ENCODE measurements around the gene NXN. TPM values are rescaled to one million over a fixed set of nuclear protein-coding genes. Genes with fewer than 3 reads are reported as not detected.

Gene NXN
- total RNA-seq, 5 donors from 2014 or later (not counting 1 experiment from before 2014, with no cell fraction given): 0.56 to 1.3 (median 0.96) TPM

DNA sequence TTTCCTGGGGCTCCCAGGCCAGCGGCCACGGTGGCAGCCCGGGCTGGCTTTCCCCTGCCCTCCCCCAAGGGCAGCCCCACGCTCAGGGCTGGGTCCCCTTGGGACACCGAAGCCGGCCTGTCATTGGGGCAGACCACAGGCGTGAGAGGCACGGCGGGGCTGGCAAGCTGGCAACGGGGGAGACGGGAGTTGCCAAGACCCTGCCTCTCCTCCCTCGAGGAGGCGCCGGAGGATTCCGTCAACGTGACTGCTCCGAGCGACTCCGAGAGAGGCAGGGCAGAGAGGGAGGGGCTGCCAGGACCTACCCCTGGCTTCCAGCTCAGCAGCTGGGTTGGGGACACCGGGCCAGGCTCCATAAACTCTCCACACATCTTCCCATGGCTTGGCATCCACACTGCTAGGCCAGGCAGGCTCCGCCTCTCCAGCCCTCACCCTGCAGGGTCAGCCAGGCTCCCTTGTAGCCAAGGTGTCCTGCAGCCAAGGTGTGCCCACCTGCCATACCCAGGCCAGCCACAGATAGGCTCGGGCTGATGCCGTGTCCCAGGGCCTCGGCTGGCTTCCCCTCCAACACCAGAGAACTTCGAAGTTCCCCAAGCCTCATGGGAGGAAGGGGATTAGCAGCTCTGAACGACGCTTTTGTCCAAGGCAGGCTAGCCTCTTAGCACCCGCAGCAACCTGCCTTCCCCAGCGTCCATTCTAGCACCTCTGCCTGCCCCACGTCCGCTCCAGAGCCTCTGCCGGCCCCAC, 42.9 kb upstream of the NXN start:
- POLR2A ChIA-PET: no interaction called here
- H3K4me3 Mint-ChIP-seq: no peak overlapping the region
- no peaks in the 10 kb centered on the region for H3K27me3 ChIP-seq (replicated peaks in 1 of 2; ENCODE audit: control insufficient read depth in 2 of 2, extremely low read depth in 1 of 2, insufficient read depth in 2 of 2, low read length in 1 of 2)
- CTCF ChIA-PET: no interaction called here
- H3K27ac Mint-ChIP-seq: no peak overlapping the region
- DNase-seq: no peak
- H3K4me1 ChIP-seq (ENCODE audit: control insufficient read depth in 1 of 2, extremely low read depth in 1 of 2, insufficient read depth in 2 of 2, low read length in 2 of 2): no peaks in the 10 kb centered on the region
- no peaks in the 10 kb centered on the region for H3K9me3 Mint-ChIP-seq
- H3K27ac ChIP-seq (ENCODE audit: low read length): no peak overlapping the region
- WGBS (ENCODE audit: insufficient coverage): 91% methylated on average over 30 of the region's 32 CpGs
- H3K36me3 ChIP-seq (ENCODE audit: control insufficient read depth in 2 of 2, extremely low read depth in 1 of 2, insufficient read depth in 1 of 2, low read length in 1 of 2): peaks cover 5 to 8% of the 10 kb centered on the region in 2 donors
- peaks cover 12% of the 10 kb centered on the region for H3K36me3 Mint-ChIP-seq
- H3K9me3 ChIP-seq: no peaks in the 10 kb centered on the region
- no peaks in the 10 kb centered on the region for H3K27me3 Mint-ChIP-seq
- no peak for ATAC-seq (replicated peaks in 1 of 4)
- peaks cover 0 to 2% (median 0%) of the 10 kb centered on the region in 3 donors for H3K4me1 Mint-ChIP-seq
- H3K4me3 ChIP-seq (ENCODE audit: control insufficient read depth in 1 of 2, extremely low read depth in 1 of 2, low read length in 1 of 2): no peak overlapping the region

DNA sequence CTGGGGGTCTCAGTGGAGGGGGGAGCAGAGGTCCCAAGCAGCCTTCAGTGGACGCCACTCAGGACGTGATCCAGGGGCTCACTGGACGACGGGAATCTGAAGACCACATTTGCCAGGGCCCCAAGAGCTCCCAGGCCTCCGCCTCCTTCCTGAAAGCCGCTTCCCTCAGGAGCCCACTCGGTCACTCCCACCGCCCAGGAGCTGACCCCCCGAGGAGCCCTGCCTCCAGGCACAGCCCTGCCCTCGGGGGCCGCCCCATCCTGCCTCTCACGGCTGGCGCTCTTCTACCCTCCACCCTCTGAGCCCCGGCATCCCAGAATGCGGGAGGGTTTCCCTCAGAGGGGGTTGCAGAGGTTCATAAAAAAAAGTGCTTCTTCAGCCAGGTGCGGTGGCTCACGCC, 41.6 kb upstream of the NXN start:
- Mint-ChIP-seq H3K4me1 (peaks cover 0 to 2% (median 0%) of the 10 kb centered on the region in 3 donors), H3K27me3 (no peaks in the 10 kb centered on the region)
- no peak for ATAC-seq (replicated peaks in 1 of 4)

DNA sequence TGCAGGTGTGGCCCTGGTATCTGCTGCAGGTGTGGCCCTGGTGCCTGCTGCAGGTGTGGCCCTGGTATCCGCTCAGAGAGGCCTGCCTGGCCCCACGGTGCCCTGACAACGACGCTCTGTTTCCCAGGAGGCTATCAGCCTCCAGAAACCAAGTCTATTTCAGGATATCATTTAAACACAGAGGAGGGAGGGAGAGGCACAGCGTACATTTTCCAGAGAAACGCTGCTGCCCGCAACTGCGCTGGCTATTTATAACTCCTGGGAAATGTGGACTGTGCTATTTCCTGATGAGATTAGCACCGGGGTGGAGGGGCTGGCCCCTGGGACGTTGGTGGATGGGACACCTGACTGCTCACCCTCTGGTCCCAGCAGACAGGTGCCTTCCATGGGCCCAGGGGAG, 39.9 kb upstream of the NXN start:
- Histone ChIP-seq H3K27ac (ENCODE audit: low read length) (no peak overlapping the region), H3K4me3 (ENCODE audit: control insufficient read depth in 1 of 2, extremely low read depth in 1 of 2, low read length in 1 of 2) (no peak overlapping the region), H3K27me3 (replicated peaks in 1 of 2; ENCODE audit: control insufficient read depth in 2 of 2, extremely low read depth in 1 of 2, insufficient read depth in 2 of 2, low read length in 1 of 2) (no peaks in the 10 kb centered on the region), H3K36me3 (ENCODE audit: control insufficient read depth in 2 of 2, extremely low read depth in 1 of 2, insufficient read depth in 1 of 2, low read length in 1 of 2) (peaks cover 5% of the 10 kb centered on the region in 2 donors), H3K4me1 (ENCODE audit: control insufficient read depth in 1 of 2, extremely low read depth in 1 of 2, insufficient read depth in 2 of 2, low read length in 2 of 2) (no peaks in the 10 kb centered on the region), H3K9me3 (no peaks in the 10 kb centered on the region)
- no peak for ATAC-seq (replicated peaks in 1 of 4)
- H3K9me3 Mint-ChIP-seq: no peaks in the 10 kb centered on the region
- no peaks in the 10 kb centered on the region for H3K27me3 Mint-ChIP-seq
- no peak for DNase-seq
- peaks cover 7% of the 10 kb centered on the region for H3K36me3 Mint-ChIP-seq
- ChIA-PET POLR2A (no interaction called here), CTCF (no interaction called here)
- peaks cover 0 to 2% (median 0%) of the 10 kb centered on the region in 3 donors for H3K4me1 Mint-ChIP-seq
- H3K4me3 Mint-ChIP-seq: no peak overlapping the region
- no peak overlapping the region for H3K27ac Mint-ChIP-seq
- WGBS (ENCODE audit: insufficient coverage): 60% methylated on average over 3 of the region's 10 CpGs

More for the DNA sequence above, 41.6 kb upstream of the NXN start:
- Mint-ChIP-seq H3K36me3 (peaks cover 12% of the 10 kb centered on the region), H3K9me3 (no peaks in the 10 kb centered on the region), H3K4me3 (no peak overlapping the region), H3K27ac (no peak overlapping the region)
- WGBS (ENCODE audit: insufficient coverage): 98% methylated on average over 12 of the region's 17 CpGs
- H3K27me3 ChIP-seq (replicated peaks in 1 of 2; ENCODE audit: control insufficient read depth in 2 of 2, extremely low read depth in 1 of 2, insufficient read depth in 2 of 2, low read length in 1 of 2): no peaks in the 10 kb centered on the region
- no peak overlapping the region for H3K4me3 ChIP-seq (ENCODE audit: control insufficient read depth in 1 of 2, extremely low read depth in 1 of 2, low read length in 1 of 2)
- H3K27ac ChIP-seq (ENCODE audit: low read length): no peak overlapping the region
- no peaks in the 10 kb centered on the region for H3K4me1 ChIP-seq (ENCODE audit: control insufficient read depth in 1 of 2, extremely low read depth in 1 of 2, insufficient read depth in 2 of 2, low read length in 2 of 2)
- no peak for DNase-seq
- no peaks in the 10 kb centered on the region for H3K9me3 ChIP-seq
- H3K36me3 ChIP-seq (ENCODE audit: control insufficient read depth in 2 of 2, extremely low read depth in 1 of 2, insufficient read depth in 1 of 2, low read length in 1 of 2): peaks cover 5% of the 10 kb centered on the region in 2 donors
- CTCF ChIA-PET: no interaction called here
- POLR2A ChIA-PET: no interaction called here

DNA sequence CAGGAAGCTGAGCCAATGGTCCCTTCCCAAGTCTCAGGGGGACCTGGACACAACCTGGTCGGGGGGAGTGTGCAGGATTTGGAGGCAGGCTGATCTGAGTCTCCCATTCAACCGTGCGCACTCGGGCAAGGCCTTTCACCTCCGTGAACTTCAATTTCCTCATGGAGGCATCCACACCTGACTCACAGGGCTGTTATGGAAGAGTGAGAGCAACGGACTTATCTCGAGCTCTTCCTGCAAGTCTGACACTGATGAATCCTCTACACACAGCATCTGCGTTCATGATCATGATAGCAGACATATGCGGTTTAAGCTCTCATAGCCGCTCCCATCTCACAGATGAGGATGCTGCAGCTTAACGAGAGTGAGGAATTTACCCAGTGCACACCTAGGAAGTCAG, 39.0 kb upstream of the NXN start:
- H3K36me3 Mint-ChIP-seq: peaks cover 7% of the 10 kb centered on the region
- no peak for DNase-seq
- no peaks in the 10 kb centered on the region for H3K9me3 Mint-ChIP-seq
- ChIA-PET POLR2A (no interaction called here), CTCF (no interaction called here)
- WGBS (ENCODE audit: insufficient coverage): 100% methylated on average over 7 of the region's 11 CpGs
- peaks cover 0 to 2% (median 0%) of the 10 kb centered on the region in 3 donors for H3K4me1 Mint-ChIP-seq
- Histone ChIP-seq H3K4me1 (ENCODE audit: control insufficient read depth in 1 of 2, extremely low read depth in 1 of 2, insufficient read depth in 2 of 2, low read length in 2 of 2) (no peaks in the 10 kb centered on the region), H3K9me3 (no peaks in the 10 kb centered on the region), H3K4me3 (ENCODE audit: control insufficient read depth in 1 of 2, extremely low read depth in 1 of 2, low read length in 1 of 2) (no peak overlapping the region), H3K36me3 (ENCODE audit: control insufficient read depth in 2 of 2, extremely low read depth in 1 of 2, insufficient read depth in 1 of 2, low read length in 1 of 2) (peaks cover 5% of the 10 kb centered on the region in 2 donors), H3K27ac (ENCODE audit: low read length) (no peak overlapping the region), H3K27me3 (replicated peaks in 1 of 2; ENCODE audit: control insufficient read depth in 2 of 2, extremely low read depth in 1 of 2, insufficient read depth in 2 of 2, low read length in 1 of 2) (no peaks in the 10 kb centered on the region)
- H3K27me3 Mint-ChIP-seq: no peaks in the 10 kb centered on the region
- H3K4me3 Mint-ChIP-seq: no peak overlapping the region
- no peak for ATAC-seq (replicated peaks in 1 of 4)
- H3K27ac Mint-ChIP-seq: no peak overlapping the region

DNA sequence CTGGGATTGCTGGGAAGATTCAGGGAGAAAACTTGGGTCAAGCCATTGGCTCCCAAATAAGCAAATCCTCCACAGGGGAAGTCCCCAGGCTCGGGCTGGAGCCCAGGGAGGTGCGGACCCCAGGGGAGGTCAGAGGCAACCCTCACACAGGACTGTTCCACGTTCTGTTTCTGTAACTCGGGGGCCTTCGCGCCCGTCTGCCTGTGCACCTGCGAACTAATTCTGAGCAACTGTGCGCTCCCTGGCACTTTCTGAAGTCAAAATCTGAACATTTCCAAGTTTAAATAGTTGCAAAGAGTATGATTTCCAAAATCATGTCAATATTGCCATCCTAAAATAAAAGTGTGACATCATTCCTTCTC, 34.1 kb upstream of the NXN start:
- POLR2A ChIA-PET: no interaction called here
- Histone ChIP-seq H3K4me3 (ENCODE audit: control insufficient read depth in 1 of 2, extremely low read depth in 1 of 2, low read length in 1 of 2) (no peak overlapping the region), H3K9me3 (no peaks in the 10 kb centered on the region), H3K36me3 (ENCODE audit: control insufficient read depth in 2 of 2, extremely low read depth in 1 of 2, insufficient read depth in 1 of 2, low read length in 1 of 2) (peaks cover 8 to 35% of the 10 kb centered on the region in 2 donors), H3K27me3 (replicated peaks in 1 of 2; ENCODE audit: control insufficient read depth in 2 of 2, extremely low read depth in 1 of 2, insufficient read depth in 2 of 2, low read length in 1 of 2) (no peaks in the 10 kb centered on the region), H3K27ac (ENCODE audit: low read length) (no peak overlapping the region), H3K4me1 (ENCODE audit: control insufficient read depth in 1 of 2, extremely low read depth in 1 of 2, insufficient read depth in 2 of 2, low read length in 2 of 2) (no peaks in the 10 kb centered on the region)
- no peak for ATAC-seq (replicated peaks in 1 of 4)
- H3K27me3 Mint-ChIP-seq: no peaks in the 10 kb centered on the region
- no peak overlapping the region for H3K27ac Mint-ChIP-seq
- H3K9me3 Mint-ChIP-seq: no peaks in the 10 kb centered on the region
- no peaks in the 10 kb centered on the region for H3K36me3 Mint-ChIP-seq
- no peak for DNase-seq
- H3K4me1 Mint-ChIP-seq: no peaks in the 10 kb centered on the region
- WGBS (ENCODE audit: insufficient coverage): 94% methylated on average over 8 of the region's 9 CpGs
- CTCF ChIA-PET: no interaction called here
- no peak overlapping the region for H3K4me3 Mint-ChIP-seq

DNA sequence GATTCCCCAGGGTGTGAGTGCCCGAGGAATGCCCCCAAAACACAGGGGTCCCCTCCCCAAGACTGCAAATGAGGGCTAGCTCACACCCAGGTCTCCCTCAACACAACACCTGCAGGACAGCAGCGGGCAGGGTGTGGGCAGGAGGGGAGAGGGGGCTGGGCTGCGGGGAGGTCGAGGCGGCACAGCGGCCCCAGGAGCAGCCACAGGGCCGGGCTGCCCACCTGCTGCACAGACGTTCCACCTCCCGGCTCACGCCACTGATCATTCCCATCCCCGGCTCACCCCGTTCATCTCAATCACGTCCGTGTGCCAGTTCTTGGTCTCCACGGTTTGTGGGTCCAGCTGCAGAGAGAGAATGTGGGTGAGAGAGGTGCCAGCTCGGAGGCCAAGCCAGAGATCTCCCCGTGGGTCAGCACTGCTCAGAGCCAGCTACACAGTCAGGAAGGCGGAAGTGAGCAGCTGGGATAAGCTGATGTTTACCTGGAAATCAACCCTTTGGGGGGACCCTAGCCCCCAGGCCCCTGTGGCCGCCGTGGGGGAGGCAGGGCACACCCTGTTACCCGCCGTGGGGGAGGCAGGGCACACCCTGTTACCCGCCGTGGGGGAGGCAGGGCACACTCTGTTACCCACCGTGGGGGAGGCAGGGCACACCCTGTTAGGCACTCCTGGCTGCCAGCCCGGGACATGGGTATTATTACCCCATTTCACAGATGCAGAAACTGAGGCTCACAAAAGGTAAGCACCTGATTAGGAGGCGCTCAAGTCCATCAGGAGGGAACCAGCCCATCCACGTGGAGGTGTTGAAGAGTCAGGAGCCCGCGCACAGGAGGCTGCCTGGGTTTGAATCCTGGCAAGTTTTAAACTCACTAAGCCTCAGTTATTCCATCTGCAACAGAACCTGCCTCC, 33.5 kb upstream of the NXN start:
- H3K4me3 Mint-ChIP-seq: no peak overlapping the region
- ChIA-PET CTCF (no interaction called here), POLR2A (no interaction called here)
- Histone ChIP-seq H3K36me3 (ENCODE audit: control insufficient read depth in 2 of 2, extremely low read depth in 1 of 2, insufficient read depth in 1 of 2, low read length in 1 of 2) (peaks cover 12 to 38% of the 10 kb centered on the region in 2 donors), H3K27ac (ENCODE audit: low read length) (no peak overlapping the region), H3K4me3 (ENCODE audit: control insufficient read depth in 1 of 2, extremely low read depth in 1 of 2, low read length in 1 of 2) (no peak overlapping the region), H3K27me3 (replicated peaks in 1 of 2; ENCODE audit: control insufficient read depth in 2 of 2, extremely low read depth in 1 of 2, insufficient read depth in 2 of 2, low read length in 1 of 2) (no peaks in the 10 kb centered on the region), H3K9me3 (no peaks in the 10 kb centered on the region), H3K4me1 (ENCODE audit: control insufficient read depth in 1 of 2, extremely low read depth in 1 of 2, insufficient read depth in 2 of 2, low read length in 2 of 2) (no peaks in the 10 kb centered on the region)
- no peak for ATAC-seq (replicated peaks in 1 of 4)
- H3K27ac Mint-ChIP-seq: no peak overlapping the region
- 88% methylated on average over 12 of the region's 30 CpGs for WGBS (ENCODE audit: insufficient coverage)
- DNase-seq: no peak
- H3K4me1 Mint-ChIP-seq: no peaks in the 10 kb centered on the region
- no peaks in the 10 kb centered on the region for H3K9me3 Mint-ChIP-seq
- H3K36me3 Mint-ChIP-seq: no peaks in the 10 kb centered on the region
- H3K27me3 Mint-ChIP-seq: no peaks in the 10 kb centered on the region

All from T-cell (primary cell).